HG03354 (cell line): ENCODE results near the gene SUPT20H.
A peak's percentile ranks its signal among the peaks of the same experiment; 100 is the strongest.

Experiments used
- ATAC-seq: cut with Tn5 transposase; IDR thresholded peaks from one replicate; pipeline ENCODE4 v1.9.1; 2021; ENCODE audit warnings: mild to moderate bottlenecking; ENCODE audit not compliant: unreplicated experiment, poor library complexity, severe bottlenecking

The SUPT20H gene

GRCh38 chr13:37058910-37059847 lies at the start of gene SUPT20H:
Gene SUPT20H, minus strand, starts transcription at chr13:37059688. Its CDS starts 8,198 bp downstream, at chr13:37051490.
- ATAC-seq = peak; percentile 97

GRCh38 chr13:37109051-37109678 lies 49.7 kb upstream of the SUPT20H start:
- peak; percentile 51 for ATAC-seq

- no peak for ATAC-seq
Observed at GRCh38 chr13:37107868-37108267, 48.4 kb upstream of the SUPT20H start.

- no peak for ATAC-seq
Observed at GRCh38 chr13:37107456-37107855, 48.0 kb upstream of the SUPT20H start.

- ATAC-seq = no peak
Observed at GRCh38 chr13:37106642-37107041, 47.2 kb upstream of the SUPT20H start.

- ATAC-seq = no peak
Observed at GRCh38 chr13:37105251-37105714, 45.8 kb upstream of the SUPT20H start, which contains the start of gene CSNK1A1L. Gene CSNK1A1L, minus strand, starts transcription at chr13:37105664. Its CDS starts 408 bp downstream, at chr13:37105256.

- ATAC-seq = no peak
Observed at GRCh38 chr13:37102896-37103295, 43.4 kb upstream of the SUPT20H start.

- no peak for ATAC-seq
Observed at GRCh38 chr13:37101201-37101600, 41.7 kb upstream of the SUPT20H start.

GRCh38 chr13:37100731-37101130 lies 41.2 kb upstream of the SUPT20H start:
- ATAC-seq = no peak

GRCh38 chr13:37097076-37097475 lies 37.6 kb upstream of the SUPT20H start:
- no peak for ATAC-seq

- no peak for ATAC-seq
Observed at GRCh38 chr13:37094840-37095239, 35.4 kb upstream of the SUPT20H start.

GRCh38 chr13:37094099-37094498 lies 34.6 kb upstream of the SUPT20H start:
- no peak for ATAC-seq

- ATAC-seq = no peak
Observed at GRCh38 chr13:37091835-37092234, 32.3 kb upstream of the SUPT20H start.

- ATAC-seq = no peak
Observed at GRCh38 chr13:37090912-37091311, 31.4 kb upstream of the SUPT20H start.

GRCh38 chr13:37089495-37089894 lies 30.0 kb upstream of the SUPT20H start:
- ATAC-seq = no peak

- no peak for ATAC-seq
Observed at GRCh38 chr13:37087486-37087885, 28.0 kb upstream of the SUPT20H start.

- ATAC-seq = no peak
Observed at GRCh38 chr13:37085606-37086005, 26.1 kb upstream of the SUPT20H start.

GRCh38 chr13:37076818-37077217 lies 17.3 kb upstream of the SUPT20H start:
- no peak for ATAC-seq

- no peak for ATAC-seq
Observed at GRCh38 chr13:37075164-37075563, 15.7 kb upstream of the SUPT20H start.

GRCh38 chr13:37074703-37075102 lies 15.2 kb upstream of the SUPT20H start:
- ATAC-seq = no peak

GRCh38 chr13:37072024-37072423 lies 12.5 kb upstream of the SUPT20H start:
- ATAC-seq = no peak
